Stimulated activated CD8-positive, alpha-beta memory T cell treated with anti-CD3 and anti-CD28 coated beads, Interleukin-2, amount 100 ng/mL, for 1 hour (primary cell): ENCODE results near the gene ANKRD6.

Experiments
- DNase-seq, 2 donors: peaks; one replicate each; pipeline ENCODE4 v3.0.0-alpha.2; 2020; ENCODE audit warnings: low read depth in 2 of 2

ANKRD6 gene

GRCh38 chr6:89509777-89510281 lies 76.9 kb downstream of the ANKRD6 start:
- DNase-seq = no peak

GRCh38 chr6:89510393-89510792 lies 77.4 kb downstream of the ANKRD6 start:
- no peak for DNase-seq

- DNase-seq = no peak
Observed at GRCh38 chr6:89518352-89519055, 85.6 kb downstream of the ANKRD6 start.

- no peak for DNase-seq
Observed at GRCh38 chr6:89520736-89521135, 87.8 kb downstream of the ANKRD6 start.

- DNase-seq = no peak
Observed at GRCh38 chr6:89522778-89523177, 89.8 kb downstream of the ANKRD6 start.

- DNase-seq = no peak
Observed at GRCh38 chr6:89525786-89526562, 93.0 kb downstream of the ANKRD6 start.

GRCh38 chr6:89526563-89526869 lies 93.6 kb downstream of the ANKRD6 start:
- no peak for DNase-seq

- DNase-seq = no peak
Observed at GRCh38 chr6:89527634-89528033, 94.7 kb downstream of the ANKRD6 start.

- DNase-seq = no peak
Observed at GRCh38 chr6:89528866-89529265, 95.9 kb downstream of the ANKRD6 start.

- DNase-seq = no peak
Observed at GRCh38 chr6:89530982-89531381, 98.0 kb downstream of the ANKRD6 start.

- DNase-seq = no peak
Observed at GRCh38 chr6:89536231-89536630, 103.3 kb downstream of the ANKRD6 start.

- no peak for DNase-seq
Observed at GRCh38 chr6:89539779-89540178, 106.8 kb downstream of the ANKRD6 start.

GRCh38 chr6:89542081-89542857 lies 109.3 kb downstream of the ANKRD6 start:
- no peak for DNase-seq

- DNase-seq = no peak
Observed at GRCh38 chr6:89542866-89543265, 109.9 kb downstream of the ANKRD6 start.

- no peak for DNase-seq
Observed at GRCh38 chr6:89547281-89547680, 114.3 kb downstream of the ANKRD6 start.

GRCh38 chr6:89553431-89553830 lies 120.5 kb downstream of the ANKRD6 start:
- no peak for DNase-seq

GRCh38 chr6:89554106-89554505 lies 121.2 kb downstream of the ANKRD6 start:
- DNase-seq = no peak

GRCh38 chr6:89555031-89555430 lies 122.1 kb downstream of the ANKRD6 start:
- no peak for DNase-seq

- no peak for DNase-seq
Observed at GRCh38 chr6:89555806-89556205, 122.9 kb downstream of the ANKRD6 start.

GRCh38 chr6:89559487-89559886 lies 126.5 kb downstream of the ANKRD6 start:
- DNase-seq = no peak

- DNase-seq = no peak
Observed at GRCh38 chr6:89562093-89562973, 129.4 kb downstream of the ANKRD6 start.

- no peak for DNase-seq
Observed at GRCh38 chr6:89563866-89564265, 130.9 kb downstream of the ANKRD6 start.
